ENCODE data around the gene GEMIN2. TPM values are rescaled to one million over a fixed set of nuclear protein-coding genes. Genes with fewer than 3 reads are reported as not detected.

GEMIN2 gene
- polyA plus RNA-seq, 1 of the 3 experiments (the other 2 are of a cell fraction), result 13.2 TPM

GRCh38 chr14:39085933-39086332, 28.2 kb upstream of the GEMIN2 start:
- H3K4me3 ChIP-seq (ENCODE audit: low read depth in 2 of 2, low read length in 1 of 2), result no peak overlapping the region
- no peaks in the 10 kb centered on the region for H3K9me2 ChIP-seq
- POLR2A ChIA-PET, result no interaction called here
- TF ChIP-seq GABPA (IDR thresholded peaks at IDR 0.05; ENCODE audit: low read depth) (no peak), NRF1 (IDR thresholded peaks at IDR 0.05; ENCODE audit: low read depth, low read length) (no peak), REST (IDR thresholded peaks at IDR 0.05; ENCODE audit: low read depth, low read length) (no peak), CTCF (IDR thresholded peaks at IDR 0.05) (no peak), TEAD4 (IDR thresholded peaks at IDR 0.05; ENCODE audit: borderline replicate concordance, insufficient read depth) (no peak), ZBTB33 (IDR thresholded peaks at IDR 0.05; ENCODE audit: borderline replicate concordance, low read depth) (no peak), POLR2AphosphoS5 (IDR thresholded peaks at IDR 0.05; ENCODE audit: low read depth, low read length) (no peak), JUND (IDR thresholded peaks at IDR 0.05) (no peak), RXRA (IDR thresholded peaks at IDR 0.05; ENCODE audit: borderline replicate concordance, low read depth) (no peak), CHD2 (IDR thresholded peaks at IDR 0.05; ENCODE audit: low read length, partially characterized antibody) (no peak), NFIC (IDR thresholded peaks at IDR 0.05; ENCODE audit: borderline replicate concordance) (no peak)
- TF ChIP-seq, protein P1, sequence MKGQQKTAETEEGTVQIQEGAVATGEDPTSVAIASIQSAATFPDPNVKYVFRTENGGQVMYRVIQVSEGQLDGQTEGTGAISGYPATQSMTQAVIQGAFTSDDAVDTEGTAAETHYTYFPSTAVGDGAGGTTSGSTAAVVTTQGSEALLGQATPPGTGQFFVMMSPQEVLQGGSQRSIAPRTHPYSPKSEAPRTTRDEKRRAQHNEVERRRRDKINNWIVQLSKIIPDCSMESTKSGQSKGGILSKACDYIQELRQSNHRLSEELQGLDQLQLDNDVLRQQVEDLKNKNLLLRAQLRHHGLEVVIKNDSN (IDR thresholded peaks at IDR 0.05; ENCODE audit: borderline replicate concordance, low read depth), result no peak
- TF ChIP-seq, protein P2, sequence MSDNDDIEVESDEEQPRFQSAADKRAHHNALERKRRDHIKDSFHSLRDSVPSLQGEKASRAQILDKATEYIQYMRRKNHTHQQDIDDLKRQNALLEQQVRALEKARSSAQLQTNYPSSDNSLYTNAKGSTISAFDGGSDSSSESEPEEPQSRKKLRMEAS (IDR thresholded peaks at IDR 0.05; ENCODE audit: low read depth), result no peak
- TF ChIP-seq, protein P3, sequence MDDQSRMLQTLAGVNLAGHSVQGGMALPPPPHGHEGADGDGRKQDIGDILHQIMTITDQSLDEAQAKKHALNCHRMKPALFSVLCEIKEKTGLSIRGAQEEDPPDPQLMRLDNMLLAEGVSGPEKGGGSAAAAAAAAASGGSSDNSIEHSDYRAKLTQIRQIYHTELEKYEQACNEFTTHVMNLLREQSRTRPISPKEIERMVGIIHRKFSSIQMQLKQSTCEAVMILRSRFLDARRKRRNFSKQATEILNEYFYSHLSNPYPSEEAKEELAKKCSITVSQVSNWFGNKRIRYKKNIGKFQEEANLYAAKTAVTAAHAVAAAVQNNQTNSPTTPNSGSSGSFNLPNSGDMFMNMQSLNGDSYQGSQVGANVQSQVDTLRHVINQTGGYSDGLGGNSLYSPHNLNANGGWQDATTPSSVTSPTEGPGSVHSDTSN (IDR thresholded peaks at IDR 0.05), result no peak
- CTCF ChIA-PET, result no interaction called here
- no peaks in the 10 kb centered on the region for H3K27me3 ChIP-seq (ENCODE audit: insufficient read depth)
- no peak overlapping the region for H2AFZ ChIP-seq (ENCODE audit: low read depth)
- no peak overlapping the region for H3K9ac ChIP-seq
- 0 out of 2 replicates have a peak, but pooled peaks cover 5% of the 10 kb centered on the region for H3K79me2 ChIP-seq (ENCODE audit: insufficient read depth)
- no peaks in the 10 kb centered on the region for H3K4me1 ChIP-seq (ENCODE audit: control insufficient read depth in 1 of 2, insufficient read depth in 2 of 2, low read depth in 1 of 2, low read length in 1 of 2)
- peaks cover 14 to 22% of the 10 kb centered on the region in 2 experiments for H3K36me3 ChIP-seq (replicated peaks in 1 of 2; ENCODE audit: control insufficient read depth in 1 of 2, insufficient read depth in 2 of 2, low read length in 1 of 2)
- no peak overlapping the region for H3K4me2 ChIP-seq
- H4K20me1 ChIP-seq (ENCODE audit: insufficient read depth), result no peaks in the 10 kb centered on the region
- DNase-seq, result no peak
- no peak overlapping the region for H3K27ac ChIP-seq (ENCODE audit: low read depth in 2 of 2, low read length in 1 of 2)
- no peaks in the 10 kb centered on the region for H3F3A ChIP-seq (replicated peaks; ENCODE audit: insufficient read depth)
- no peaks in the 10 kb centered on the region for H3K9me3 ChIP-seq
- 98% methylated on average over 7 of the region's 7 CpGs for WGBS (ENCODE audit: low lambda C conversion rate)

Data from SK-N-SH (cell line).